Common myeloid progenitor, CD34-positive (primary cell): ENCODE measurements around the gene SLIT1. TPM values are rescaled to one million over a fixed set of nuclear protein-coding genes. Genes with fewer than 3 reads are reported as not detected.

Experiments used
- CTCF ChIA-PET: fragments of 350-600 bp; sonication (Branson Sonifier 250); formaldehyde crosslinking; loops from one replicate; lab custom pipeline; 2021; ENCODE audit warnings: antibody characterized with exemption; lab: Charles Lee
- POLR2A ChIA-PET: fragments of 350-600 bp; sonication (Branson Sonifier 250); formaldehyde crosslinking; loops from one replicate; lab custom pipeline; 2021; ENCODE audit warnings: antibody characterized with exemption; lab: Charles Lee
- DNase-seq, 3 donors: peaks; one replicate each; pipeline versions ENCODE4 v3.0.0 to v3.0.0-alpha.2; 2013
- H3K27ac ChIP-seq, 2 experiments: 1 replicate in 1 of 2; 2 replicates in 1 of 2; pipeline ENCODE4 v1.7.0; 2013; ENCODE audit warnings: inconsistent platforms in 2 of 2, low read length in 2 of 2, mild to moderate bottlenecking in 2 of 2, low read depth in 1 of 2, moderate library complexity in 1 of 2; ENCODE audit not compliant: severe bottlenecking in 2 of 2, insufficient read depth in 1 of 2, poor library complexity in 1 of 2
- H3K27me3 ChIP-seq, 5 experiments: replicated peaks in 2 of 5; 1 replicate in 3 of 5; 2 replicates in 2 of 5; pipeline versions ENCODE4 v1.6.1 to v1.7.0; 2013; ENCODE audit warnings: low read length in 4 of 5, mild to moderate bottlenecking in 2 of 5, moderate library complexity in 2 of 5, inconsistent platforms in 1 of 5; ENCODE audit not compliant: insufficient read depth in 5 of 5, control insufficient read depth in 4 of 5
- H3K36me3 ChIP-seq, 4 experiments: 1 replicate in 2 of 4; 2 replicates in 2 of 4; pipeline versions ENCODE4 v1.6.1 to v1.7.0; 2013; ENCODE audit warnings: low read length in 3 of 4, control low read depth in 1 of 4, mild to moderate bottlenecking in 1 of 4; ENCODE audit not compliant: control insufficient read depth in 4 of 4, insufficient read depth in 4 of 4
- H3K4me1 ChIP-seq, 4 experiments: 1 replicate in 3 of 4; 2 replicates in 1 of 4; pipeline versions ENCODE4 v1.6.1 to v1.7.1; 2013; ENCODE audit warnings: low read length in 3 of 4, mild to moderate bottlenecking in 3 of 4, control low read depth in 1 of 4, inconsistent platforms in 1 of 4, moderate library complexity in 1 of 4; ENCODE audit not compliant: control insufficient read depth in 4 of 4, insufficient read depth in 4 of 4; ENCODE audit errors: control extremely low read depth in 1 of 4
- H3K4me3 ChIP-seq, 7 experiments: 1 replicate in 4 of 7; 2 replicates in 3 of 7; pipeline versions ENCODE4 v1.5.1 to v1.7.0; 2013; ENCODE audit warnings: mild to moderate bottlenecking in 7 of 7, low read length in 6 of 7, moderate library complexity in 6 of 7, inconsistent platforms in 2 of 7, low read depth in 2 of 7, control low read depth in 1 of 7; ENCODE audit not compliant: insufficient read depth in 4 of 7, control insufficient read depth in 1 of 7; ENCODE audit errors: extremely low read depth in 1 of 7
- H3K9me3 ChIP-seq, 5 experiments: 1 replicate in 4 of 5; 2 replicates in 1 of 5; pipeline versions ENCODE4 v1.6.1 to v1.7.1; 2013; ENCODE audit warnings: low read length in 4 of 5, mild to moderate bottlenecking in 2 of 5, inconsistent platforms in 1 of 5, low read depth in 1 of 5, moderate library complexity in 1 of 5; ENCODE audit not compliant: control insufficient read depth in 4 of 5, insufficient read depth in 2 of 5; ENCODE audit errors: control extremely low read depth in 1 of 5
- WGBS: methylation state at CpG from one replicate; pipeline ENCODE4 v1.1.5; 2013; ENCODE audit not compliant: insufficient coverage; 5-methylcytosine and 5-hydroxymethylcytosine counted together
- polyA plus RNA-seq: library from polyadenylated mRNA; unstranded; fragments of 120-200 nt; gene quantifications from one replicate; pipeline ENCODE4 v1.2.1, GENCODE V29; 2013

The SLIT1 gene
- polyA plus RNA-seq, result 0.21 TPM

DNA sequence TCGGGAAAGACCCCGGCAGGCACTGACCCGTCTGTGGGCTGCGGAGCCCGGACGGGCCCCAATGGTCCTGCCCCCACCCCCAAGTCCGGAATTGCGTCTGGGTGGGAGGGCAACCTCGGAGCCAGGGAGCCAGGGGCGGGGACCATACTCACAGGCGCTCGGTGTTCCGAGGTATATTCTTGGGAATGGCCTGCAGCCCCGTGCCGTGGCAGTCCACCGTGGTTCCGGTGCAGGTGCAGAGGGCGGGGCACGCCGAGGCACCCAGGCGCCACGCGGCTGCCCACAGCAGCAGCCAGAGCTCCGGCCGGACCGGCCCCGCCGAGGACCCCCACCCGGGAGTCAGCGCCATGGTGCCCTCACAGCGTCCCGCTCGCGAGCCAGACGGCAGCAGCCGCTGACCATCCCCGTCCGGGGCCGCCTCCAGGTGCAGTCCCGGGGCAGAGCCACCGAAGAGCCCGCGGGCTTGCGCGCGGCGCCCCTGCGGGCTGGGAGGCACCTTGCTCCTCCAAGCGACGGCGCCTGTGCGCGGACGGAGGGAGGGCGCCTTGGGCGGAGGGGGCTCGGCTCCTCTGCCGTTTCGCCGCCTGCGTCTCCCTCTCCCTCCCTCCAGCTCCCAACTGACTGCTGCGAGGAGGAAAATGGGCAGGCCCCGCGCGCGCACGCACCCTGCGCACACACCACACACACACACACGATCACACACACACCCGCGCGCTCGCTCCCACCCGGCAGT, at the start of gene SLIT1:
Gene SLIT1, minus strand, starts transcription at position 634 of the 733 bp plus-strand sequence. Its CDS starts 285 bp downstream, at position 349.
- Histone ChIP-seq H3K27me3 (peaks cover 5 to 87% (median 44%) of the 10 kb centered on the region in 5 experiments), H3K4me3 (peak within 1 kb of the TSS in 5 of 7 experiments; percentile 34 to 64 (median 50)), H3K4me1 (peaks cover 0 to 21% (median 9%) of the 10 kb centered on the region in 4 experiments), H3K9me3 (no peaks in the 10 kb centered on the region), H3K27ac (no peak within 1 kb of the TSS), H3K36me3 (no peaks in the 10 kb centered on the region)
- under 1% methylated on average over 40 of the region's 74 CpGs for WGBS
- ChIA-PET CTCF (interaction anchor here (8.3 kb wide), 1 partner anchor 12 kb away, joined by 37 read pairs; no protein-coding TSS in a partner anchor), POLR2A (no interaction called here)
- peak; percentile 22 to 55 (median 44) for DNase-seq

DNA sequence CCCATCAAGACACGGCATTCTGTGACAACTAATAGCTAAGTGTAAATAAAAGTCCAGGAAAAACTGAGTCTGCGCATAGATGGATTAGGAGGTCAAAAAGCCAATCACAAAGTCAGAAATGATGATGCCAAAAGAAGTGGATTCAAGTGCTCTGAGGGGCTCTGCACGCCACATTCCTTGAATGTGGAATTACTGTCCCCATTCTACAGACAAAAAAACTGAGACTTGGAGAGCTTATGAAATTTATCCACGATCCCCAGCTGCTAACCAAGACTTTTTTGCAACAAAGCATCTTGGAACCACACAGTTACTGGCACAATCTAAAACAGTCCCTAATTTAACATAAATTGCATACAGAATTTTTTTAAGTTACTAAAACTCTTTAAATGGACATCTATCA, 49.6 kb upstream of the SLIT1 start:
- 100% methylated on average over 3 of the region's 4 CpGs for WGBS
- POLR2A ChIA-PET, result no interaction called here

DNA sequence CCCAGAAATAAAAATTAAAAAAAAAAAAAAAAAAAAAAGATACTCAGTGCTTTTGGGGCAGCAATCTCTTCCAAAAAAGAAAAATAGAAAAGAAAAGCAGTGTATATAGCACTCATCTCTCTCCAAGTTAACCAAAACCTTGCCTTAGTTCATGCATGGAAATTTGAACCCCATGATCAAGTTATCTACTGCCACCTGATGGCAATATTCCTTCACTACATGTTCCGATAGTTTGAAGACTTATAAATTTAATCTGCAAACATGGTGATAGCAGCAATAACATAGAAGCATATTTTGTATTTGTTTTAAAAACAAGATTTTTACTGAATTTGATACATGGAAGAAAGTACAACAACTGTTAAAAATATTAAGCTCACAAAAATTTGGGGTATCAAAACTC, 48.6 kb upstream of the SLIT1 start:
- CTCF ChIA-PET, result interaction anchor here (0.8 to 10.0 kb wide), 14 partner anchors 9 to 592 kb away, joined by 3 to 111 read pairs (median 4); no protein-coding TSS in a partner anchor
- Histone ChIP-seq H3K9me3 (no peaks in the 10 kb centered on the region), H3K27ac (no peak overlapping the region), H3K4me1 (no peaks in the 10 kb centered on the region), H3K27me3 (no peaks in the 10 kb centered on the region), H3K4me3 (no peak overlapping the region), H3K36me3 (peaks cover 4 to 15% (median 6%) of the 10 kb centered on the region in 4 experiments)
- DNase-seq, result peak; percentile 51 to 73 (median 69)
- WGBS, result no CpG with 5 or more reads among the region's 1 CpG
- POLR2A ChIA-PET, result no interaction called here

More for the DNA sequence above, 49.6 kb upstream of the SLIT1 start:
- no peak for DNase-seq
- no peak overlapping the region for H3K27ac ChIP-seq
- CTCF ChIA-PET, result interaction anchor here (0.9 to 10.0 kb wide), 13 partner anchors 10 to 593 kb away, joined by 3 to 111 read pairs (median 5); no protein-coding TSS in a partner anchor
- no peaks in the 10 kb centered on the region for H3K27me3 ChIP-seq
- H3K4me1 ChIP-seq, result no peaks in the 10 kb centered on the region
- H3K4me3 ChIP-seq, result no peak overlapping the region
- no peaks in the 10 kb centered on the region for H3K9me3 ChIP-seq
- H3K36me3 ChIP-seq, result peaks cover 0 to 10% (median 5%) of the 10 kb centered on the region in 4 experiments

DNA sequence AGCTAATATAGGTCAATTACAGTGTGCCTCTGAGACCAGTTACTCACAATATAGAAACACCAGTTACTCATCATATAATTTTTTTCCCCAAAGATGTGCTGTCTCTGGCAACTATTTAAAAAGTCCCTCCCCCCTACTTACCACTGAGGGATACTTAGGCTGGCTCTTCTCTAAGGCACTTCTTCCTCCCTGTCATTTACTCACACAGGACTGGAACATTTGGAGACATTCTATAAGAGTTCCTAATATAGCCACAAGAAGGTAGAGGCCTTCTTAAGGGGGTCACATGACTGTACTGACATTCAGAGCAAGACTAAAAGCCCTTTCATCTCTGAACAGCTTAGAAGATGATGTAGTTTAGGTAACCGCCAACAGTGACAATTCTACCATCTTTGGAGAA, 44.4 kb upstream of the SLIT1 start:
- no peak for DNase-seq
- no peak overlapping the region for H3K27ac ChIP-seq
- no peak overlapping the region for H3K4me3 ChIP-seq
- no peaks in the 10 kb centered on the region for H3K4me1 ChIP-seq
- H3K9me3 ChIP-seq, result no peaks in the 10 kb centered on the region
- peaks cover 18 to 24% (median 21%) of the 10 kb centered on the region in 4 experiments for H3K36me3 ChIP-seq
- ChIA-PET CTCF (interaction anchor here (1.0 to 10.0 kb wide), 2 partner anchors 13 to 153 kb away, joined by 3 to 111 read pairs; no protein-coding TSS in a partner anchor), POLR2A (no interaction called here)
- WGBS, result no CpG with 5 or more reads among the region's 1 CpG
- H3K27me3 ChIP-seq, result no peaks in the 10 kb centered on the region

DNA sequence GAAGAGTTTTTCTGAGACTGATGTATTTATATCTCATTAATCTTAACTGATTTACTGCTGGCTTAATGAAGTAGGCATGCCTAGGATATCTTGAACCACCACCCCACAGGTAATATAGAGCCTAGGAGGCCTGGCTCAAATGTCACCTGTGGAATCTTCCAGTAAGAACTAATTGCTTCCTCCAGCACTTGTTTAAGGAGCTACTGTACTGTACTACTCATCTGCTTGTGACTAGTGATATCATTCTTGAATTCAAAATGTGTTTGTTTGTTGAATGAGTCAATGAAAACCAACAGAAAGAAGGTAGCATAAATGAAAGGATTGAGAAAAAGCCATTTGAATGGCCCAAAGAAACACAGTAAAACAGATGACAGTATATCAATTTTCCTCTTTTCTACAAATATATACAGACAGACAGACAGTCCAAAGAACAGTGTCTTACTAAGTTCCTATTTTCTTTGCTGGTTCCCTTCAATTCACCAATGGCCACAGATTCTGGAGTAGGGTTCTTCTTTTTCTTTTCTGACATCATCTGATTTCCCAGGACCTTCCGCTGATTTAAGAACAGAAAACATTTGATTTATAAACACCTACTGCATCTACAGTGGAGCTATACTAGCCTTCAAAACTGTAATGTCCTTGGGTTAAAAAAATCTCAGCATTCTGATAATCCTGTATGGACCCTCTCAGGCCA, 43.7 kb upstream of the SLIT1 start:
- Histone ChIP-seq H3K9me3 (no peaks in the 10 kb centered on the region), H3K36me3 (peaks cover 18 to 27% (median 23%) of the 10 kb centered on the region in 4 experiments), H3K27ac (no peak overlapping the region), H3K27me3 (no peaks in the 10 kb centered on the region), H3K4me1 (peaks cover 0 to 6% (median under 1%) of the 10 kb centered on the region in 4 experiments), H3K4me3 (no peak overlapping the region)
- 71% methylated on average over 1 of the region's 1 CpG for WGBS
- DNase-seq, result no peak
- CTCF ChIA-PET, result interaction anchor here (1.0 to 10.0 kb wide), 2 partner anchors 12 to 153 kb away, joined by 3 to 111 read pairs; no protein-coding TSS in a partner anchor
- POLR2A ChIA-PET, result no interaction called here

DNA sequence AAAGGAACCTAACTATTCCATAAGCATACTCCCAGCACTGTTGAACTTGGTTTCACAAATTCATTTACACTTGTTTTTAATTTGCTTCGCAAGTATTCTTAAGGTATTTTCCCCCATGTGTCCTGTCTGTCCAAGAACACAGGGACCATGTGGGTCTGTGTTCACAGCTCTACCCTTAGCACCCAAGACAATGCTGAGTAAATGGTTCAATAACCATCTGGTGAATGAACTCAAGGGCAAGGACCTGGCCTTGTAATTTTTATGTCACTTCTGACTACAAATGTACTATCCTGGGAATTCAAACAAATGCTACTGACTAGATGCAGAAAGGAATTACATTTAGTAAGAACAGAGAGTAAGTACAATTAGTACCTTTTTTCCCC, 43.0 kb upstream of the SLIT1 start:
- Histone ChIP-seq H3K9me3 (no peaks in the 10 kb centered on the region), H3K27ac (no peak overlapping the region), H3K4me1 (peaks cover 0 to 10% (median 1%) of the 10 kb centered on the region in 4 experiments), H3K36me3 (peaks cover 18 to 27% (median 23%) of the 10 kb centered on the region in 4 experiments), H3K4me3 (no peak overlapping the region), H3K27me3 (no peaks in the 10 kb centered on the region)
- 100% methylated on average over 1 of the region's 1 CpG for WGBS
- no peak for DNase-seq
- ChIA-PET POLR2A (no interaction called here), CTCF (interaction anchor here (2.2 kb wide), 1 partner anchor 18 kb away, joined by 9 read pairs; no protein-coding TSS in a partner anchor)
